ENCODE results near the gene C3orf52.

The C3orf52 gene

DNA sequence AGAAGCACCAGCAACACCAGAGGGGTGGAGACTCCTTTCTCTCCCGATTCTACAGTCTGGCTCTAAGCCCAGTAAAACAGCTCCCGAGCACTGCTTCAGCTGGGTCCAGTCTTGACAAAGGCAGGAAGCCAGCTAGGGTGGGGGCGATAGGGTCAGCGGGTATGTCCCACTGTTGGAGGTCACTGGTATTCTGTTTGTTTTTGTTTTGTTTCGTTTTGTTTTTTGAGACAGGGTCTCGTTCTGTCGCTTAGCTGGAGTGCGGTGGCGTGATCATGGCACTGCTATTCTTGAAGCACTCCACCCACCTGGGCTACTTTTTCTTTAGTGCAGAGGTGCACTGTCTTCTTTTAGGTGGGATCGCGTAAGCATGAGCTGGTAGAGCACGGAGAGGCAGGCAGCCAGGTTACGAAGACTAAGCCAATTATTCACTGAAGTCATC, 30.6 kb downstream of the C3orf52 start:
- Histone ChIP-seq H3K27me3 (ENCODE audit: insufficient read depth, low read length, poor library complexity) (peaks cover 14% of the 10 kb centered on the region), H3K79me2 (ENCODE audit: insufficient read depth, low read length) (no peaks in the 10 kb centered on the region), H3K9me3 (ENCODE audit: insufficient read depth, low read length, severe bottlenecking) (no peaks in the 10 kb centered on the region), H3K4me3 (ENCODE audit: low read depth in 1 of 2, low read length in 2 of 2) (no peak overlapping the region), H3K27ac (ENCODE audit: low read length) (no peak overlapping the region), H3K36me3 (ENCODE audit: insufficient read depth, low read length) (no peaks in the 10 kb centered on the region), H3K4me2 (ENCODE audit: insufficient read depth, low read length) (no peak overlapping the region), H3K9ac (ENCODE audit: low read depth, low read length) (no peak overlapping the region), H3K4me1 (ENCODE audit: insufficient read depth, low read length) (peaks cover 12% of the 10 kb centered on the region; the same call in 1 of the 2 replicates), H2AFZ (ENCODE audit: low read depth, low read length) (no peak overlapping the region), H4K20me1 (ENCODE audit: insufficient read depth, low read length) (no peaks in the 10 kb centered on the region)
- ATAC-seq (ENCODE audit: insufficient read depth, low read depth), result no peak
- no peak for DNase-seq
- TF ChIP-seq EZH2 (IDR thresholded peaks at IDR 0.05; ENCODE audit: borderline replicate concordance, low read depth, low read length, severe bottlenecking), result no peak
- no peak for TF ChIP-seq CTCF (IDR thresholded peaks at IDR 0.05; ENCODE audit: borderline replicate concordance, extremely low read depth, low read length, poor library complexity, severe bottlenecking)

DNA sequence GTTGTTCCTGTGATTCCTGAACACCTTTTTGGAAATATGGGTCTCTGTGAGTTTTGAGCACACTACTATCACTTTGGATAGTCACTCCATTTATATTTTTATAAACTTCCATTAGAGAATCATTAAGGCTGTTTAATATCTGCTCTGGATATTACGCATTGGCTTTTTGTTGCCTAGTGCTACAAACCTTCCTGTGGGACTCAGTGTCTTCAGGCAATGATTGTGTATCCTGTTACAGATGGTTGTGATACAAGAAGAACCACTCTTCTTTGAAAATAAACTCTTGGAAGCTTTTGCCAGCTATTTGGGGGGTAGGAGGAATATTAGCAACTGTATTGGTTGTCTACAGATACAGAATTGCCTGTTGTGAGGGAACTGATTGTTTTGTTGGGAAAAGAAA, 31.2 kb downstream of the C3orf52 start:
- TF ChIP-seq EZH2 (IDR thresholded peaks at IDR 0.05; ENCODE audit: borderline replicate concordance, low read depth, low read length, severe bottlenecking) (no peak), CTCF (IDR thresholded peaks at IDR 0.05; ENCODE audit: borderline replicate concordance, extremely low read depth, low read length, poor library complexity, severe bottlenecking) (no peak)
- Histone ChIP-seq H3K9me3 (ENCODE audit: insufficient read depth, low read length, severe bottlenecking) (no peaks in the 10 kb centered on the region), H2AFZ (ENCODE audit: low read depth, low read length) (no peak overlapping the region), H3K4me1 (ENCODE audit: insufficient read depth, low read length) (peaks cover 12% of the 10 kb centered on the region; the same call in 1 of the 2 replicates), H3K4me2 (ENCODE audit: insufficient read depth, low read length) (no peak overlapping the region), H3K36me3 (ENCODE audit: insufficient read depth, low read length) (no peaks in the 10 kb centered on the region), H3K27ac (ENCODE audit: low read length) (no peak overlapping the region), H3K4me3 (ENCODE audit: low read depth in 1 of 2, low read length in 2 of 2) (no peak overlapping the region), H4K20me1 (ENCODE audit: insufficient read depth, low read length) (no peaks in the 10 kb centered on the region), H3K9ac (ENCODE audit: low read depth, low read length) (no peak overlapping the region), H3K27me3 (ENCODE audit: insufficient read depth, low read length, poor library complexity) (peaks cover 13% of the 10 kb centered on the region), H3K79me2 (ENCODE audit: insufficient read depth, low read length) (no peaks in the 10 kb centered on the region)
- no peak for ATAC-seq (ENCODE audit: insufficient read depth, low read depth)
- DNase-seq, result no peak

DNA sequence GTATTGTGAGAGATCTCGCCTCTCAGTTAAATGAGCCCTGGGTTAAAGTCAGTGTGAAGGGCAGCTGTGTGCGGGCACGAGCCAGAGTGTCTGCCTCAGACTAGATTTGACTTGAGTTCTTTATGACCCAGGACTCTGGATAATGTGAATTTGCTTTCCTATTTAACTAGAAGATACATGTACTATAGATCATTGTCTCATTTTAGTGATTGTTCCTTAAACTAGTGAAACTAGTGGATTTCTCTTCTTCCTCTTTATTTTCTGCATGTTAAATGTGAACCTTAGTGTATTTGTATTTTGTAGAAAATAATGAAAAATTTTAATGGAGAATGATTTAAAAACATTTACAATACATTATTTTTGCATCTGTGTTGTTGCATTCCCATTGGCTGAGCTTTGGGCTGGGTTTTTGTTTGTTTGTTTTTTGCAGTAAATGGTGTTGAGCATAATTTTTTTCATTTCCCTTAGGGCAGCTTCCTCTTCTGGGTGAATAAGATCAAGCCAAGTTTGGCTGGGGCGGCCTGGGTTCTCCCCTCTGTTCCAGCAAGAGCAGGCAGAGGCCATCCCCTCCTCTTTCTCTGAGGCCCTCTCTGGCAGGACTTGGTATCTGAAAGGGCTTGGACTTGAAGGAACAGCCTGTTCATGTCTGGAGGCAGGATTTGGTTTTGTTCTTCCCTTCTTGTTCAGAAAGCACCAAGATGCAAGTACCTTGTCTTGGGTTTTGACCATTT, 31.8 kb downstream of the C3orf52 start:
- peaks cover 12% of the 10 kb centered on the region; the same call in 1 of the 2 replicates for H3K4me1 ChIP-seq (ENCODE audit: insufficient read depth, low read length)
- no peak overlapping the region for H3K9ac ChIP-seq (ENCODE audit: low read depth, low read length)
- no peaks in the 10 kb centered on the region for H3K79me2 ChIP-seq (ENCODE audit: insufficient read depth, low read length)
- ATAC-seq (ENCODE audit: insufficient read depth, low read depth), result no peak
- TF ChIP-seq CTCF (IDR thresholded peaks at IDR 0.05; ENCODE audit: borderline replicate concordance, extremely low read depth, low read length, poor library complexity, severe bottlenecking) (no peak), EZH2 (IDR thresholded peaks at IDR 0.05; ENCODE audit: borderline replicate concordance, low read depth, low read length, severe bottlenecking) (no peak)
- no peaks in the 10 kb centered on the region for H3K36me3 ChIP-seq (ENCODE audit: insufficient read depth, low read length)
- no peak overlapping the region for H3K4me2 ChIP-seq (ENCODE audit: insufficient read depth, low read length)
- no peaks in the 10 kb centered on the region for H3K9me3 ChIP-seq (ENCODE audit: insufficient read depth, low read length, severe bottlenecking)
- DNase-seq, result no peak
- H4K20me1 ChIP-seq (ENCODE audit: insufficient read depth, low read length), result no peaks in the 10 kb centered on the region
- H3K4me3 ChIP-seq (ENCODE audit: low read depth in 1 of 2, low read length in 2 of 2), result no peak overlapping the region
- peaks cover 12% of the 10 kb centered on the region for H3K27me3 ChIP-seq (ENCODE audit: insufficient read depth, low read length, poor library complexity)
- H2AFZ ChIP-seq (ENCODE audit: low read depth, low read length), result no peak overlapping the region
- no peak overlapping the region for H3K27ac ChIP-seq (ENCODE audit: low read length)
